MCF 10A (cell line): Measurements from ENCODE around the gene ADIPOR1. TPM values are rescaled to one million over a fixed set of nuclear protein-coding genes. Genes with fewer than 3 reads are reported as not detected.
A peak's percentile ranks its signal among the peaks of the same experiment; 100 is the strongest.

ENCODE experiments used
- BruUV-seq: library from RNA; stranded (reverse); fragments of 400-500 nt; replicated peaks from 2 replicates; lab custom pipeline; 2021; lab: Mats Ljungman, UMichigan
- CTCF ChIA-PET: fragments of 300-600 bp; sonication (Branson Sonifier 250); formaldehyde crosslinking; extraction: SDS; loops from one replicate; lab custom pipeline; 2021; ENCODE audit warnings: antibody characterized with exemption, inconsistent platforms; lab: Yijun Ruan, JAX
- POLR2A ChIA-PET: fragments of 300-600, 350-650 bp; sonication (Branson Sonifier 250); formaldehyde crosslinking; extraction: SDS; loops from one replicate; lab custom pipeline; 2020; ENCODE audit warnings: antibody characterized with exemption, inconsistent platforms; lab: Yijun Ruan, JAX
- DNase-seq: peaks from one replicate; pipeline ENCODE4 v3.0.0-alpha.2; 2018; ENCODE audit not compliant: unreplicated experiment
- H3K27ac Mint-ChIP-seq: one replicate; pipeline ENCODE4 v1.8.0; 2022; ENCODE audit warnings: mild to moderate bottlenecking, low read depth, mixed read lengths; ENCODE audit not compliant: unreplicated experiment
- H3K27me3 Mint-ChIP-seq: one replicate; pipeline ENCODE4 v1.8.0; 2022; ENCODE audit warnings: mixed read lengths; ENCODE audit not compliant: insufficient read depth, unreplicated experiment
- H3K36me3 Mint-ChIP-seq: one replicate; pipeline ENCODE4 v1.8.0; 2022; ENCODE audit warnings: mild to moderate bottlenecking, moderate library complexity, mixed read lengths; ENCODE audit not compliant: insufficient read depth, unreplicated experiment
- H3K4me1 Mint-ChIP-seq: one replicate; pipeline ENCODE4 v1.8.0; 2022; ENCODE audit warnings: mixed read lengths; ENCODE audit not compliant: insufficient read depth, unreplicated experiment
- H3K4me3 Mint-ChIP-seq: one replicate; pipeline ENCODE4 v1.8.0; 2022; ENCODE audit warnings: mild to moderate bottlenecking, moderate library complexity, mixed read lengths; ENCODE audit not compliant: unreplicated experiment
- H3K9me3 Mint-ChIP-seq: one replicate; pipeline ENCODE4 v1.8.0; 2022; ENCODE audit warnings: mixed read lengths; ENCODE audit not compliant: unreplicated experiment
- CTCF ChIP-seq: fragments of 200-600 bp; IDR thresholded peaks from one replicate; pipeline ENCODE4 v1.8.0; 2022; ENCODE audit warnings: antibody characterized with exemption, mild to moderate bottlenecking; ENCODE audit not compliant: unreplicated experiment
- intact Hi-C: fragments of 100-400 bp; cut with micrococcal nuclease; formaldehyde crosslinking; loops from 2 replicates; pipeline ENCODE4 v1.14.1; 2022
- total RNA-seq: library from RNA; stranded (reverse); gene quantifications from 2 replicates; pipeline ENCODE4 v1.2.3, GENCODE V29; 2022

ADIPOR1 gene
- total RNA-seq, 1 experiment from 2014 or later: 157 TPM

- peak; percentile 64 for DNase-seq
These were observed 24.8 kb upstream of the ADIPOR1 start for GRCh38 chr1:202982715-202983430.

GRCh38 chr1:202981939-202982338 is 23.8 kb upstream of the ADIPOR1 start:
- no TSS peak for BruUV-seq
- POLR2A ChIA-PET: interaction anchor here (0.6 to 1.6 kb wide), 4 partner anchors 9 to 55 kb away, joined by 3 to 5 read pairs (median 4); partner anchors contain the start of gene KLHL12
- Mint-ChIP-seq H3K4me1 (no peaks in the 10 kb centered on the region), H3K4me3 (no peak overlapping the region), H3K27ac (no peak overlapping the region), H3K36me3 (no peaks in the 10 kb centered on the region), H3K27me3 (peaks cover 30% of the 10 kb centered on the region), H3K9me3 (no peaks in the 10 kb centered on the region)
- no peak for TF ChIP-seq CTCF
- CTCF ChIA-PET: interaction anchor here (0.8 to 1.3 kb wide), 4 partner anchors 14 to 24 kb away, joined by 3 to 9 read pairs (median 4); no protein-coding TSS in a partner anchor
- no peak for DNase-seq
- intact Hi-C loops: no loop called here

More at GRCh38 chr1:202982715-202983430, 24.8 kb upstream of the ADIPOR1 start:
- Mint-ChIP-seq H3K4me3 (no peak overlapping the region), H3K27me3 (peaks cover 30% of the 10 kb centered on the region), H3K9me3 (no peaks in the 10 kb centered on the region), H3K27ac (no peak overlapping the region), H3K36me3 (no peaks in the 10 kb centered on the region), H3K4me1 (no peaks in the 10 kb centered on the region)
- CTCF ChIA-PET: interaction anchor here (0.8 to 1.4 kb wide), 2 partner anchors 16 to 23 kb away, joined by 3 to 7 read pairs; no protein-coding TSS in a partner anchor
- BruUV-seq: no TSS peak
- no peak for TF ChIP-seq CTCF
- POLR2A ChIA-PET: interaction anchor here (1.4 kb wide), 1 partner anchor 13 kb away, joined by 3 read pairs; no protein-coding TSS in a partner anchor
- intact Hi-C loops: no loop called here

- no TSS peak for BruUV-seq
- H3K4me3 Mint-ChIP-seq: no peak overlapping the region
- ChIA-PET POLR2A (interaction anchor here (0.9 to 2.3 kb wide), 3 partner anchors 12 to 18 kb away, joined by 3 to 11 read pairs (median 4); partner anchors contain the start of gene CYB5R1), CTCF (interaction anchor here (0.6 to 1.3 kb wide), 7 partner anchors 9 to 1506 kb away, joined by 3 to 7 read pairs (median 3); no protein-coding TSS in a partner anchor)
- peaks cover 39% of the 10 kb centered on the region for H3K27me3 Mint-ChIP-seq
- no peaks in the 10 kb centered on the region for H3K36me3 Mint-ChIP-seq
- H3K4me1 Mint-ChIP-seq: peaks cover 5% of the 10 kb centered on the region
- H3K9me3 Mint-ChIP-seq: no peaks in the 10 kb centered on the region
- intact Hi-C loops: no loop called here
- TF ChIP-seq CTCF: no peak
- no peak overlapping the region for H3K27ac Mint-ChIP-seq
- no peak for DNase-seq
These were observed 21.3 kb upstream of the ADIPOR1 start for GRCh38 chr1:202979459-202979858.

- Mint-ChIP-seq H3K27ac (no peak overlapping the region), H3K4me1 (peaks cover 5% of the 10 kb centered on the region), H3K9me3 (no peaks in the 10 kb centered on the region), H3K27me3 (peaks cover 48% of the 10 kb centered on the region), H3K4me3 (no peak overlapping the region), H3K36me3 (no peaks in the 10 kb centered on the region)
- TF ChIP-seq CTCF: no peak
- no peak for DNase-seq
- no TSS peak for BruUV-seq
- intact Hi-C loops: no loop called here
- POLR2A ChIA-PET: interaction anchor here (0.7 to 5.3 kb wide), 5 partner anchors 11 to 57 kb away, joined by 3 to 30 read pairs (median 4); partner anchors contain the start of gene TMEM183A
- CTCF ChIA-PET: interaction anchor here (0.6 to 1.7 kb wide), 3 partner anchors 24 to 233 kb away, joined by 3 to 16 read pairs (median 3); no protein-coding TSS in a partner anchor
These were observed 18.5 kb upstream of the ADIPOR1 start for GRCh38 chr1:202976633-202977032.
